GM19023 (cell line): ENCODE data around the gene PSMB5.

ENCODE experiments used
- ATAC-seq: cut with Tn5 transposase; IDR thresholded peaks from one replicate; pipeline ENCODE4 v1.9.1; 2021; ENCODE audit warnings: mild to moderate bottlenecking, moderate library complexity; ENCODE audit not compliant: unreplicated experiment

Gene PSMB5

GRCh38 chr14:22996768-22997654, 37.7 kb downstream of the PSMB5 start:
- no peak for ATAC-seq

- ATAC-seq: no peak
These were observed 38.6 kb downstream of the PSMB5 start for GRCh38 chr14:22995889-22996625.

GRCh38 chr14:22994762-22995275, 39.9 kb downstream of the PSMB5 start:
- ATAC-seq: no peak

GRCh38 chr14:22993517-22993916, 41.2 kb downstream of the PSMB5 start:
- ATAC-seq: no peak

GRCh38 chr14:22991852-22992251, 42.8 kb downstream of the PSMB5 start:
- ATAC-seq: no peak

- no peak for ATAC-seq
These were observed 47.4 kb downstream of the PSMB5 start for GRCh38 chr14:22987291-22987690.

- peak; percentile 44 for ATAC-seq
These were observed 48.1 kb downstream of the PSMB5 start for GRCh38 chr14:22986508-22987054.

- no peak for ATAC-seq
These were observed 48.7 kb downstream of the PSMB5 start for GRCh38 chr14:22985894-22986507.

- no peak for ATAC-seq
These were observed 49.6 kb downstream of the PSMB5 start for GRCh38 chr14:22984959-22985658.

- no peak for ATAC-seq
These were observed 52.0 kb downstream of the PSMB5 start, which contains the start of gene AJUBA for GRCh38 chr14:22982477-22983245. TSS of gene AJUBA (minus strand) at chr14:22982551. CDS start at chr14:22982266, 285 bp downstream.

GRCh38 chr14:22981876-22982476, 52.7 kb downstream of the PSMB5 start:
- ATAC-seq: no peak

- no peak for ATAC-seq
These were observed 53.4 kb downstream of the PSMB5 start for GRCh38 chr14:22981090-22981875.

GRCh38 chr14:22980672-22981089, 54.0 kb downstream of the PSMB5 start:
- no peak for ATAC-seq

- no peak for ATAC-seq
These were observed 54.8 kb downstream of the PSMB5 start for GRCh38 chr14:22979748-22980392.

- ATAC-seq: no peak
These were observed 55.6 kb downstream of the PSMB5 start for GRCh38 chr14:22978981-22979671.

GRCh38 chr14:22978487-22978837, 56.2 kb downstream of the PSMB5 start:
- ATAC-seq: no peak

GRCh38 chr14:22977684-22978486, 56.8 kb downstream of the PSMB5 start:
- ATAC-seq: no peak
